Measurements from ENCODE around the gene CCDC196.

DNA sequence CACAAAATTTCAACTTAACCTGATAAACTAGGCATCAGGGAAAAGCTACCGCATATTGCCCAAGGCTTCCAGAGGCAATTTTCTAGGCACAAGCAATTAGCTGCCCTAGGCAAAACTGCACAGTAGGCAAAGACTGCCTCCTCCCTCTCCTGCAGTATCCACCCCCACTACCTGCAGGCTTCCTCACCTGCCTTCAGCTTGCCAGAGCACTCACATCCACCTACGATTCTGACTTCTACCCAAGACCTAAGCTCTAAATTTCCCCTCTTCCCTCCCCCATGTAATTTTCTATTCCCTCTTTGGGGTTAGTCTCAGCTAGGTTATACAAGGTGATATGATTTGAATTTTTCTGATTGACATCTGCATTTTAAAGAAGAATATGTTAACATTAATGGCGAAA, 21.9 kb upstream of the CCDC196 start:
- TF ChIP-seq BCL6B (tag by site-specific recombination; IDR thresholded peaks at IDR 0.05) (no peak), ZNF157 (tag by site-specific recombination; IDR thresholded peaks at IDR 0.05) (no peak), CTCF (tag by site-specific recombination; IDR thresholded peaks at IDR 0.05) (no peak), ZNF449 (tag by site-specific recombination; IDR thresholded peaks at IDR 0.05) (no peak), ZBTB1 (tag by site-specific recombination; IDR thresholded peaks at IDR 0.05) (no peak)
